GM21423 (cell line): ENCODE results near the gene SHPK.

ENCODE experiments used
- ATAC-seq: cut with Tn5 transposase; IDR thresholded peaks from one replicate; pipeline ENCODE4 v1.9.1; 2021; ENCODE audit warnings: mild to moderate bottlenecking, moderate library complexity; ENCODE audit not compliant: unreplicated experiment

The SHPK gene

DNA sequence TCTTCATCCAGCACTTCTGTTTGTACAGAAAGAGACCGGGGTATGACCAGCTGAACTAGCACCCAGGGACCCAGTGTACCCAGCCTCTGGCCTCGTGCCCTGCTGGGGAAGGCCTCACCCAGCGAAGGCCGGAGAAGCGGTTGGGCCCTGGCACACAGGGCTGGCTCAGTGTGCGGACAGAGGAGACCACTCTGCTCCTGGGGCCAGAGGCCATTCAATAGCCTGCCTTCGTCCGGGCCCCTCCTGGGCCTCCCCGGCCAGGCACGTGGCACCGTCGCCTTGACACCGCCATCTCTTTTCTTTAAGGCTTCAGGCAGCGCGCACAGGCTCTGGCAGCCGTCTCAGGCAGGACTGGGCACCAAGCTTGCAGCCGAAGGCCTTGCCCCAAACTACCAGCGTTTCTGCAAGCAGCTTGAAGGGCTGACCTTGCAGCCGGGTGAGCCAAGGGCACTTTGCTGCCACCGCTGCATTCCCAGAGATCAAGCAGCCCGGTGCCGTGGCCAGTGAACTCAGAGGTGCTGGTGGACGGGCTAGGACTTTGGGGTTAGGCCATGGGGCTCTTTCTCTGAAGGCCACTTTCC, 24.4 kb upstream of the SHPK start:
- ATAC-seq: no peak

DNA sequence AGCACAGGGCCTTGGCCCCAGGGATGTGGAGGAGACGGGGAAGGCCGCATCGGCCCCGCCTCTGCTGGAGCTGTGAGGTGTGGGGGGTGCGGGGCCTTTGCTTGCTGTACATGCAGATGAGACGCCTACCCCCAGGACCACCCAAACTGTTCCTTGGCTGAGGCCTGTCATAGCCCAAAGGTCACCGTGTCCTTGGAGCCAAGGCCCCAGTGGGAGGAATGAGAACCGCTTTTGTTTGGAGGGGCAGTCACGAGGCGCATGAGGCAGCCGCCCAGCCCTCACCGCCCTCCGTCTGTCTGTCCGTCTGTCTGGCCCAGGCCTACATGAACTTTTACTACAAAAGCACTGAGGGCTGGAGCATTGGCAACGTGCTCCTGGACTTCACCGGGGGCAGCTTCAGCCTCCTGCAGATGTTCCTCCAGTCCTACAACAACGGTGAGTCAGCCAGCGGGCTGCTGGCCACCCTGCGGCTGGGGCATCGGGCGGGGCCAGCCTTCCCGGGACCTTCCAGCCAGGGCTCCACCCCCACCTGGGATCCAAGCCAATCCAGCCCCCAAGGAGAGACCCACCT, 23.6 kb upstream of the SHPK start:
- no peak for ATAC-seq

DNA sequence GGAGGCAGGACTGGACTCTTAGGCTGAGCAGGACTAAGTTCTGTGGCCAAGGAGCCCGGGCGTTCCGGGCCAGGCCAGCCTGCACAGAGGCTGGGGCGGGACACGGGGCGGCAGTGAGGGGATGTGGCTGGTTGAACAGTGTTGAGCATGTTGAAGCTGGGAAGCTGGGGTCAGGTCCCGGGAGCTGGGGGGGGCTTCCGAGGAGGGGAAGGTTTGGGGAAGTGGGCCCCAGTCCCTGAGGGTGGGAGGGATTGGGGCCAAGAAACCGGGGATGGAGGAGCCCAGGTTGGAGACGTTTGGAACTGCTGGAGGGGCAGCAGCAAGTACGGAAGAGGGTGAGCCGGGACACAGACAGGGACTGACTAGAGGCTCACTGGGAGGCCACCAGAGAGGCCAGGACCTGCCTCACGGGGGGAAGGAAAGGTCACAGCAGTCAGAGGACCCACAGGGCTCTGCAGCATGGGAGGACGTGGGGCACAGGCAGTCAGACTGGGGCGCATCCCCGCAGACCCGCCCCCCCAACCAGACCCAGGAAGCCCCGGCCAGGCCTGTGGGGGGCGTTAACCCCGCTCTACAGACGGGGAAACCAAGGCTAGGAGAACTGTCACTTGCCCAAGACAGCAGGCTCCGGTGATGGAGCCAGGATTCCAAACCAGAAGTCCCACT, 22.9 kb upstream of the SHPK start:
- no peak for ATAC-seq

DNA sequence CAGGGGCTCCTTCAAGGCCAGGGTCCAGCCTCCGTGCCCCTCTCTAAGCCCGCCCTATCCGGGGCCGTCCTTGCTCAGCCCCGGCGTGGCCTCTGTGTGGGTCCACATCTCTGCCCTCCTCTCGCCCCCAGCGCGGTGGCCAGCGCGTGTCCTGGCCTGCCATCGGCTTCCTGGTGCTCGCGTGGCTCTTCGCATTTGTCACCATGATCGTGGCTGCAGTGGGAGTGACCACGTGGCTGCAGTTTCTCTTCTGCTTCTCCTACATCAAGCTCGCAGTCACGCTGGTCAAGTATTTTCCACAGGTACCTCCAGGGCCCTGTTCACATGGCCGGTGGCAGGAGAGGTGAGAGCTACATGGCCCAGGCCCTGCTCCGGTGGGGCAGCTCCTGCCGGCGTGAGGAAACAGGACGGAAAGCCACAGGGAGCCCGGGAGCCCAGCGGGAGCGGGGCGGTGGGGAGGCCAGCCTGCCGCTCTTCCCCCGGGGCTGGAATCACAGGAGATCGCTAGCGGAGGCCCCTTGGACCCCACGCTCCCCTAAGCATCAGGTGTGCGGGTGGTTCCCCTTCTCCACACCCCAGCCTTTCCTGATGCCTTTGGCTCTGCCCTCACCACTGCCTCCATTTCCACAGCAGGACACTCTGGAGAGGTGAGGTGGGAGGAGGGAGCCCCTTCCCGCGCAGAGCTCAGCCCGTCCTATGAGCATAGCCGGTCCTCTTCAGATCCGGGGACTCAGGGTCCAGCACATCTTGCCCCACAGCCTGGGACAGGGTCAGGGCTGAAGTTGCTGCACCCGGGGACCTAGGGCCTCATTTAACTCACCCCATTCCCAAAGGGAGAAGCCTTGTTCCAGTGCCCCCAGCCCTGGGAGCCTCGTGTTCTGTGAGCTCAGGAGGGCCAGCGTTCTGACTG, 22.1 kb upstream of the SHPK start:
- ATAC-seq: no peak

DNA sequence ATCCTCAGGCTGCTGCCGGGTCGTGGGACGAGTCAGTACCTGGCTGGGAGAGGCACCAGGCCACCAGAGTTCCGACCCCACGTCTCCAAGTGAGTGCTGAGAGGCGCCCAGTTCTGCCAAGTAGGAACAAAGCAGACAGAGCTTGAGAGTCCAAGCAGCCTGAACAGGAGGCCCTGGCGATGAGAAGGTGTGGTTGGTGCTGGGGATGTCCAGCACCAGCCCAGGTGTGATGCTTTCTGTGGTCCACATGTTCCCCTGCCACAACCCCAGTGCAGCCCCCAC, 21.5 kb upstream of the SHPK start:
- no peak for ATAC-seq

DNA sequence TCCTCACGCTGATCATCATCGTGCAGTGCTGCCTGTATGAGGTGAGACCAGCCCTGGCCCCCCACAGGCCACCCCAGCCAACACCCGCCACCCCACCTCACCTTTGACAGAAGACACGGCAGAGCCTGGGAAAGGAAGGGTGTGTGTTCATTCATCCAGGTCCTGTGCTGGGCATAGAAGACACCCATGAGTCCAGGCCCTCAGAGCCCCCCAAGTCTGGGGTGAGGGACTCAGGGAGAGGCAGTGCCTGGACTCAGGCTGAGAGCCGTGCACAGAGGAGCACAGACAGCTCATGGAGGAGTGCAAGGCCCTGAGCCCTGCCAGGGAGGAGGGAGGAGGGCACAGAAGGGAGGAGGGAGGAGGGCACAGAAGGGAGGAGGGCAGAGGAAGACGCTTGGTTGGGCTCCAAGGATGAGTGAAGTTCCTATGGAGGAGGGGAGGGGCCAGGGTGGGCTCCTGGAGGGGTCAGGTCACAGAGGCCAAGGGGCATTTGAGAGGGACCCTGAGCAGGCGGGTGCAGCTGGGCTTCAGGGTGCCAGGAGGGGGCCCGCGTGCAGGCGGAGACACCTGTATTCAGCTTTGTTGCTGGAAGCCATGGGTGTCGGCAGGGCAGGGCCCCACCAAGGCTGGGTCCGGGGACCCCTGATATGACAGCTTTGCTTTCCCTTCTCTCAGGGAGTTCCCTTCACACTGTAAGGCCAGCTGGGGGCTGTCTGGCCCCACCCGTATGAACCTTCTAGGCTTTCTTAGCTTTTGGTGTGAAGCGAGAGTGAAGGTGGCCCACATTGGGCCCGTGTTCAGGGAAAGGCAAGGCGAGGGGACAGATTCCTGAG, 20.9 kb upstream of the SHPK start:
- ATAC-seq: no peak

DNA sequence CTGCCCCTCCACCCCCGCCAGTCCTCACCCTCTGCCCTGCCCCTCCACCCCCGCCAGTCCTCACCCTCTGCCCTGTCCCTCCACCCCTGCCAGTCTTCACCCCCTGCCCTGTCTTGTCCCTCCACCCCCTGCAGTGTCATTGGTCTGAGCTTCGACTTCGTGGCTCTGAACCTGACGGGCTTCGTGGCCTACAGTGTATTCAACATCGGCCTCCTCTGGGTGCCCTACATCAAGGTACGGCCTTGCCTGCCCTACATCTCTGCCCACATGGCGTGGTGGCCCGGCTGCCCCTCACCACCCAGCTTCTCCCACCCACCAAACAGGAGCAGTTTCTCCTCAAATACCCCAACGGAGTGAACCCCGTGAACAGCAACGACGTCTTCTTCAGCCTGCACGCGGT, 20.3 kb upstream of the SHPK start:
- ATAC-seq: no peak

DNA sequence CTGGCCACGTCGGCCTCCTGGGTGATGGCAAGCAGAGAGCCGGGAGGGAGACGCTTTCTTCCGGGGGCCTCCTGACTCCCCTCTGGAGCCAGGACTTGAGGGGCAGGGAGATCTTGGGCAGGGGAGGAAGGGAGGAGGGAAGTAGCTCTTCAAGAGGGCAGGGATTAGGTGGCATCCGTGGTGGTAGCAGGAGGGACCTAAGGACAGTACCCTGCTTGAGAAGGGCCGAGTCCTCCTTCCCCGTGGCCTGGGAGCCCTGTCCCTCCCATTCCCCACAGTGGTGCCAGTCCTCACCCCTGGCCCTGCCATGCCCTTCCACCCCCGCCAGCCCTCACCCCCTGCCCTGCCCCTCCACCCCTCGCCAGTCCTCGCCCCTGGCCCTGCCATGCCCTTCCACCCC, 19.7 kb upstream of the SHPK start:
- ATAC-seq: no peak

DNA sequence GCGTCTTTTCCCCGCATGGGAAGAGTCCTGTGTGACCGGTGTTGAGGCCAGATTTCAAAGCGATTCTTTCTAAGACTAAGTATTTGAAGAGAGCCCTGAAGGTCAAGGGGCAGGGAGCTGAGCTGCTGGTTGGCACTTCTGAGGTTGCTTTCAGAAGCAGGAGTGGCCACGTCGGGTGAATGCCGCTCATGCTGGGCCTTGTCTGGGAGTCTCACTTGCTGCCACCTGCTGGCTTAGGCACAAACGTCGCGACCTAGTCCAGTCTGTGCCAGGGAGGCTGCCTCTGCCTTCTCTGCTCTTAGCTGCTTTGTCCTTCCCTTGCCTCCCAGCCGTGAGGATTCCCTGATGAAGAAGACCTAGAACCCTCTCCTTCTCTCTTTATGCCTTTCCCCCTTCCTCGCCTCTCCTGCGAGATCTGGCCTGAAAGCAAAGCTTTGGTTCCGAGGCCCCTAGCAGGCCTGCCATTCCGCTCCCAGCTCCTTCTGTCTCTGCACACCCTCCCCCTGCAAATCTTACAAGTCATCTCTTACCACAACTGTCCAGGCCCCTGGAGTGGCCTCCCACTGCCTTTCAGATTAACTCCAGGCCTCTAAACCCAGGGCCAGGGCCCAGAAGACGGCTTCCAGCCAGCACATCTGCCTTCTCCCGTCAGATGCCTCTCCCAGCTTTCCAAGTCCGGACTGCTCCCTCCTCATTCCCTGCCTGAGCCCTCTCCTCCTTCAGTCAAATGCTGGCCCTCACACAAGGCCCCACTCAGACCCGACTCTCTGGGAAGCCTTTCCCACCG, 11.9 kb upstream of the SHPK start:
- ATAC-seq: no peak

DNA sequence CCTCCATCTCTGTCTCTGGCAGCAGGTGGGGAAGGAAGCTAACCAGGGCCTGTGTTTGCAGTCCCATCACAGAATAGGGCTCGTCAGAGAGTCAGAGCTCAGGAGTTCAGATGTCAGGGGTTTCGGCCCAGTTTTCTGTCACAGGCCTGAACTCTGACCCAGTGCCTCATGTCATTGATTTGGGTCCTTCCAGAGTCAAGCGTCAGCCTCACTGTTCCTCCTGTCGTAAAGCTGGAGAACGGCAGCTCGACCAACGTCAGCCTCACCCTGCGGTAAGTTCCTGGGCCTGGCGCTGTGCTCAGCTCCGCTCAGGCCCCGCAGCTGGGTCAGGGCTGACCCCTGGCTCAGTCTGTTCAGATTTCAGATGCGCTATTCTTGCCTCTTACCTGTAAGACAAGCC, 11.2 kb upstream of the SHPK start:
- no peak for ATAC-seq

DNA sequence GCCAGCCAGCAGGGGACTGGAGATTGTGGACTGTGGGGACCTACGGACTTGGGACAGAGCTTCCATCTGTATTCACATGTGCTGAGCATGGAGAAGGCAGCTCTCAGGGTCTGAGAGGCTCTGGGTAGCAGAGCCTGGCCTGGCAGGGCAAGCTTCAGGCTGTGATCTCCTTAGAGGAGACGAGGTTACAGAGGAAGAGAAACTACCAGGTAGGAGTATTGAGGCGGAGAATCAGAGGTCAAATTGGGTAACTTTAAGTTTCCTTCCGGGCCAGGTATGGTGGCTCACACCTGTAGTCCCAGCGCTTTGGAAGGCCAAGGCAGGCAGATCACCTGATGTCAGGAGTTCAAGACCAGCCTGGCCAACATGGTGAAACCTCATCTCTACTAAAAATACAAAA, 9.3 kb upstream of the SHPK start:
- no peak for ATAC-seq

DNA sequence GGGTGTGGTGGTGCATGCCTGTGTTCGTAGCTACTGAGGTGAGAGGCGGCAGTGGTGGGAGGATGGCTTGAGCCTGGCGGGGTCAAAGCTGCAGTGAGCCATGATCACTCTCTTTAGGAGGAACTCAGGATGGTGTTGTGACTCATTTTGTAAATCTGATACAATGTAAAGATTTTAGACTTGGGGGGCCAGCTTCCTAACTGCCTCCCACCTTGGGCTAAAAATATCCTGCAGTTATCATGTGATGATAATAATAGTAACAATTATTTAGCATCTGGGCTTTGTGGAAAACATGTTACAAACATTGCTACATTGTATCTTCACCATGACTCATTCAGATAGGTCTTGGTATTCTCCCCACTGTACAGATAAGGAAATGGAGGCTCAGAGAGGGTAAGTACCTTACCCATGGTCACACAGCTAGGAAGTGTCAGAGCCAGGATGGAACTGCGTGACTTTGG, 7.9 kb upstream of the SHPK start:
- ATAC-seq: no peak

DNA sequence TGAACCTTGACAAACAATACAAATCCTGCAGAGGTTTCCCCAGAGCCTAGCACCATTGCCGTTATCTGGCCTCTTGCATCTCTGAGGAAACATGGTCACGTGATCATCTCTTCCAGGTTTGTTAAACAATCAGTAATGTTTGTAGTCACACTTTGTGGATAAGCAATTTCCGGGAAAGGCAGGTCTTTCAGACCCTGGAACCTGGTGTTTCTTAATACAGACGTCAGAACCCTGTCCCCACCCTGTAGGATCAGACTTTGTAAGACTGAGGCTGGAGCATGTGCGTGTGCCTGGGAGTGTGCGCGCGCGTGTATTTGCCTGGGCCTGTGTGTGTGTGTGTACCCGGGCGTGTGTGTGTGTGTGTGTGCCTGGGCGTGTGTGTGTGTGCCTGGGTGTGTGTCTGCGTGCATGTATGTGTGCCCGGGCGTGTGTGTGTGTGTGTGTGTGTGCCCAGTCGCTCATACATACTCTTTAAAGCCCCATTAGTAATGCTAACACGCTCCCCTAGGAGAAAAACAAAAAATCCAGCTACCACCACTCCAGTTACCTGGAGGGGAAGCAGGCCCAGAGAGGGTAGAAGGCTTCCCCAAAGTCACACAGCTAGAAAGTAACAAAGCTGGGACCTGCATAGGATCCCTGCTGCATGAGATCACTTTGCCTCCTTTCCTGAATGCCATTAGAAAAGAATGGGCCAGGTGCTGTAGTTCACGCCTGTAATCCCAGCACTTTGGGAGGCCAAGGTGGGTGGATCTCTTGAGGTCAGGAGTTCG, 5.9 kb upstream of the SHPK start:
- no peak for ATAC-seq

DNA sequence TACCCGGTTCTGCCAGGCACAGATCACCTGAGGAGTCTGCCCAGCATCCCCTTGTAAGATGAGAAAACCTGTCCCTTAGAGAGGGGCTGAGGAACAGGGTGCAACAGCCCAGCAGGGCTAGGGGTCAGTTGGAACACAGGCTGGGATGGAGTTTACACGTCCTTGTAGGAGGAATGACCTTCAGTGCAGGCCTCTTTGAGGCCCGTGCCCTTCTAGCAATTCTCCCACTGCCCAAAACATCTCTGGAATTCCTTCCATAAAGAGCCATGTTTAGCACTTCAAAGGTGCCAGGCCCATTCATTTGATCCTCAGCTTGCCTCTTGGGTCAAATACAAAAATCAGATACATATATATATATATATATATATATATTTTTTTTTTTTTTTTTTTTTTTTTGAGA, 5.0 kb upstream of the SHPK start:
- no peak for ATAC-seq

DNA sequence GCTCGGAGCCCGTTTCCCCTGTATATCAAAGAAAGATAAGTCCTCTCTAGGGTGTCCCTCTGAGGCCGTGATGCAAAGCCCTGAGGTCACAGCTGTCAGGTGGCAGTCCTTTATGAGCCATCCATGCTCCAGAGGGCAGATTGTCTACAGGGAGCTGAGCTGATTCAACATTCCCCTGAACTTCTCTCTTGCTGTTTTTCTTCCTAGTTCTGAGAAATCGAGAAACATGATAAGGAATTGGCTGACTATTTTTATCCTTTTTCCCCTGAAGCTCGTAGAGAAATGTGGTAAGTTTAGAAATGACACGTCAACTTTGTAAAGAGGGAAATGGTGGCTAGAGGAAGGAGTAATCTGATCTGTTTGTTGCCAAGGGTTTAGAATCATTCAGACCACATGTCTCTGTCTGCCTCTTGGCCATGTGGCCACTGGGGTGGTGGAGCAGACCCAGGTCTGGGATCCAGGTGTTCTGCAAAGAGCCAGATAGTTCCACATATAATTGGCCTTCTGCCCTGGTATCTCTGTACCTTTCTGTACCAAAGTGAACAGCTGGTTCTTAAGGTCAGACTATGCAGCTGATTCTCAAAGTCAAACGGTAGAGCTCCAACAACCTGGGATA, 4.0 kb upstream of the SHPK start:
- no peak for ATAC-seq

DNA sequence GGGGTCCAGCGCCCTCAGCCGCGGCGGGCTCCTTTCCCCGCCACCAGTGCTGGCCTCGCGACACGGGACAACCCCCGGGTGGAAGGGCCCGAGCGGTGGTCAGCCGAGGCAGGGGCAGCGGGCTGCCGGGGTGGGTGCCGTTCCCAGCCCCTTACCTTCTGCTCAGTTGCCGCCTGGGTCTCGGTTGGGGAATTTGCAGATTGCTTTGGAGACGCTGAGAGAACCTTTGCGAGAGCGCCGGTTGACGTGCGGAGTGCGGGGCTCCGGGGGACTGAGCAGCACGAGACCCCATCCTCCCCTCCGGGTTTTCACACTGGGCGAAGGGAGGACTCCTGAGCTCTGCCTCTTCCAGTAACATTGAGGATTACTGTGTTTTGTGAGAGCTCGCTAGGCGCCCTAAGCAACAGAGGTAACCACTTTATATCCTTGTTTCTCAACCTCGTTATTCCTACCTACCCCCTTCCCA, 891 bp upstream of the SHPK start:
- peak; percentile 4 for ATAC-seq

DNA sequence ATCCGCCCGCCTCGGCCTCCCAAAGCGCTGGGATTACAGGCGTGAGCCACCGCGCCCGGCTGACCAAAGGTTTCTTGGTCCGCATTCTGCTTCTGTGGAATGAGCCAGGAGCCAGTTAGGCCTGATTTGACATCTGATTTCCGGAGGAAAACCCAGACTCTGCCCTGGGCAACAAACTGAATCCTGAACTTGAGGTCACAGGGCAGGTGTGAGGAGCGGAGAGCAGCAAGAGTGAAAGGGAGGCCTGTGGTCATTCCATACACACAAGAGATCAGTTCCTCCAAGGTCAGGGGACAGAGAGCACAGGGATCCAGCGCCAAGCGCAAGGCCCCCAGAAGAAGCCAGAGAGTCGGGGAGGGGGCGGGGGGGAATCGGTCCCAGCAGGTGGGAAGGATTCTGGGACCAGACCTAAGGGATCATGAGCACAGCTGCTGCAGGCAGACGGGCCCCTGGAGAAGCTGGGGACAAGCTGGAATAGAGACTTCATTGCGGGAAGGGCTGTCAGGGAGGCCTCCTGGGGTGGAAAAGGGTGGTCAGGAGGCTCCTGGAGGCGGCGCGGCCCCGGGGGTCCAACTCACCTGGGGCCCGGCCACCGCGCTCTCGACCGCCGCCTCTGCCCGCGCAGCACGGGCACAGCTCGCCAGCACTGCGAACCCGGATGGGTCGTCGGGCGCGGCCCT, 436 bp downstream of the SHPK start:
- ATAC-seq: no peak

DNA sequence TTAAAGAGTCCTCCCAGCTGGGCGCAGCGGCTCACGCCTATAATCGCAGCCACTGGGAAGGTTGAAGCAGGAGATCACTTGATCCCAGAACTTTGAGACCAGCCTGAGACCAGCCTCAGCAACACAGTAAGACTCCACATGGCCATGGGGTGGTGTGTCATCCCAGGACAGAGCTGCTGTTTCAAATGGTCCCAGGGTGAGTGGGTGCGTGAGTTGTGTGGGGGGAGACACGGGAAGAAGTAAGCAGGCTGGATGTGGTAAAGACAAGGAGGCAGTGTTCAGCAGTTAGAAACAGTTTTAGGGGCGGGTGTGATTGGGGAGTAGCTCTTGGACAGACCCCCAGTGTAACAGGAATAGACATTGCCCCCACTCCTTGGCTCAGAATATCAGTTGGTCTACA, 3.8 kb downstream of the SHPK start:
- no peak for ATAC-seq
